Activated CD4-positive, alpha-beta memory T cell treated with anti-CD3 and anti-CD28 coated beads for 36 hours (primary cell): ENCODE measurements around the gene SLC12A9. TPM values are rescaled to one million over a fixed set of nuclear protein-coding genes. Genes with fewer than 3 reads are reported as not detected.

Experiments used
- CTCF ChIA-PET: fragments of 350-600 bp; sonication (Branson Sonifier 250); formaldehyde crosslinking; loops from one replicate; lab custom pipeline; 2021; ENCODE audit warnings: antibody characterized with exemption, inconsistent platforms; lab: Charles Lee
- POLR2A ChIA-PET: fragments of 350-600 bp; sonication (Branson Sonifier 250); formaldehyde crosslinking; loops from one replicate; lab custom pipeline; 2021; ENCODE audit warnings: antibody characterized with exemption; lab: Charles Lee
- DNase-seq: peaks from one replicate; pipeline ENCODE4 v3.0.0-alpha.2; 2020
- H3K27ac Mint-ChIP-seq: one replicate; pipeline ENCODE4 v1.8.0; 2021; ENCODE audit warnings: mixed read lengths
- H3K27me3 Mint-ChIP-seq: one replicate; pipeline ENCODE4 v1.8.0; 2021; ENCODE audit warnings: mixed read lengths
- H3K36me3 Mint-ChIP-seq: one replicate; pipeline ENCODE4 v1.8.0; 2021; ENCODE audit warnings: mixed read lengths
- H3K4me1 Mint-ChIP-seq: one replicate; pipeline ENCODE4 v1.8.0; 2021; ENCODE audit warnings: low read depth, mixed read lengths
- H3K4me3 Mint-ChIP-seq: one replicate; pipeline ENCODE4 v1.8.0; 2021; ENCODE audit warnings: mild to moderate bottlenecking, mixed read lengths
- H3K9me3 Mint-ChIP-seq: one replicate; pipeline ENCODE4 v1.8.0; 2021; ENCODE audit warnings: mixed read lengths
- intact Hi-C: fragments of 100-400 bp; cut with micrococcal nuclease; formaldehyde crosslinking; loops from one replicate; pipeline ENCODE4 v1.15.1; 2023
- total RNA-seq, 2 experiments: library from RNA; stranded (reverse); gene quantifications; one replicate each; pipeline ENCODE4 v1.2.3, GENCODE V29; 2021

Gene SLC12A9
- total RNA-seq, 2 experiments from 2014 or later = 17.8 to 18.5 TPM

DNA sequence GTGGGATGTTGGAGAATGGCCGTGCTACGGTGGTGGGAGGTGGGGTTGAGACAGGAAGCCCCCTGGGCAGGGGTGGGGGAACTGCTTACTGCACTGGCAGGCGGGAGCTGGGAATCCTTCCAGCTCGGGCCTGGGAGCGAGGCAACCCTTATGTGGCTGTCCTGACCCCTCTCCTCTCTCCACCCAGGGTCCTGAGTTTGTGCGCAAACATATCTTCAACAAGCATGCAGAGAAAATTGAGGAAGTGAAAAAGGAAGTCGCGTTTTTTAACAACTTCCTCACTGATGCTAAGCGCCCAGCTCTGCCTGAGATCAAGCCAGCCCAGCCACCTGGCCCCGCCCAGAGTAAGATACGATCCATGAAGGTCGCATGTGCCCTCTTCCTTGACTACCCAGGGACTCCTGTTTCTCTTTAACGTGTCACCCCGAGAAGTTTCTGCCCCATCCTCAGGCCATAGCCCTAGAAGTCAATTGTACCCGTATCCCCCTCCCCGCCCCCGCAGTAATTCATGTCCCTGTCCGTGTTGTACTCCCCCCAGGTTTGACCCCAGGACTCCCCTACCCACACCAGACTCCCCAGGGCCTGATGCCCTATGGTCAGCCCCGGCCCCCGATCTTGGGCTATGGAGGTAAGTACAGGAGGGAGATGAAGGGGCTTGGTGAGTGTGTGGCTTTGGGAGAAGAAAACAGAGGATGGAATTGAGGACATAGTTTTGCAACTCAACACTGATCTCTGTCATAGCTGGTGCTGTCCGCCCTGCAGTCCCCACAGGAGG is 35.2 kb downstream of the SLC12A9 start:
- intact Hi-C loops = loop anchor here (5.0 kb wide), 1 partner anchor 285 kb away; no protein-coding TSS in a partner anchor
- no peaks in the 10 kb centered on the region for H3K9me3 Mint-ChIP-seq
- H3K4me3 Mint-ChIP-seq = peak overlapping the region; percentile 79
- H3K27me3 Mint-ChIP-seq = peaks cover 14% of the 10 kb centered on the region
- peak; percentile 73 for DNase-seq
- peaks cover 57% of the 10 kb centered on the region for H3K4me1 Mint-ChIP-seq
- CTCF ChIA-PET = interaction anchor here (0.8 to 3.1 kb wide), 11 partner anchors 8 to 356 kb away, joined by 3 to 19 read pairs (median 4); partner anchors contain the start of genes ACHE, POP7, SLC12A9 and SRRT
- peak overlapping the region; percentile 84 for H3K27ac Mint-ChIP-seq
- POLR2A ChIA-PET = interaction anchor here (0.9 to 6.2 kb wide), 3 partner anchors 12 to 36 kb away, joined by 3 to 107 read pairs (median 4); partner anchors contain the start of genes SLC12A9 and SRRT
- peaks cover 51% of the 10 kb centered on the region for H3K36me3 Mint-ChIP-seq

DNA sequence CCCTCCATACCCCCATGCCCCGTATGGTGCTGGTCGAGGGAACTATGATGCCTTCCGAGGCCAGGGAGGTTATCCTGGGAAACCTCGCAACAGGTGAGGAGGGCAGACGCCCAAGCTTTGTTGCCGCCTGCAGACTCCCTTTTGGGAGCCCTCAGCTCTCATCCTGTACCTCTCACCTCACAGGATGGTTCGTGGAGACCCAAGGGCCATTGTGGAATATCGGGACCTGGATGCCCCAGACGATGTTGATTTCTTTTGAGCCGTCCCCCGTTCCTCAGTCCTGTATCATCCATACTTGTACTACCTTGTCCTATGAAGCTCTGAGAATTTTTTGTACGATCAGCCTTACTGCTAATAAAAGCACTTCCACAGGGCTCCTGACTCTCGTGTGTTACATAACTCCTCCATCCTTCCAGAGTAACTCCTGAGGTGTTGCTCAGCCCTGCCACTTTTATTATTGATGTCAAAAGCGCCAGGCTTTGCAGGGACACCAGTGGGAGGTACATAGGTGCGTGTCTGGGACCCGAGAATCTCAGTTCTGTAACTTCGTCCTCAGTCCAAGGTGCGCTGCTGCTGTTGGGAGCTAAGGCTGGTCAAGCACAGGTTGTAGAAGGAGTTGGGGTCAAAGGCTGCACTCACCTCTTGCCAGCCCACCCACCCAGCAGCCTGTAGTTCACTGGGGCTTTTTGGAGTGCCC is 35.9 kb downstream of the SLC12A9 start:
- H3K4me3 Mint-ChIP-seq = peak overlapping the region; percentile 79
- DNase-seq = no peak
- peak overlapping the region; percentile 84 for H3K27ac Mint-ChIP-seq
- ChIA-PET CTCF (interaction anchor here (0.8 to 3.1 kb wide), 8 partner anchors 11 to 356 kb away, joined by 3 to 19 read pairs (median 4); partner anchors contain the start of genes POP7, SLC12A9, SRRT and TRIM56), POLR2A (interaction anchor here (1.4 to 6.2 kb wide), 2 partner anchors 13 to 329 kb away, joined by 3 to 107 read pairs; partner anchors contain the start of genes PLOD3 and SRRT)
- H3K36me3 Mint-ChIP-seq = peaks cover 46% of the 10 kb centered on the region
- peaks cover 18% of the 10 kb centered on the region for H3K27me3 Mint-ChIP-seq
- intact Hi-C loops = loop anchor here (5.0 kb wide), 1 partner anchor 284 kb away; no protein-coding TSS in a partner anchor
- peaks cover 53% of the 10 kb centered on the region for H3K4me1 Mint-ChIP-seq
- H3K9me3 Mint-ChIP-seq = no peaks in the 10 kb centered on the region

DNA sequence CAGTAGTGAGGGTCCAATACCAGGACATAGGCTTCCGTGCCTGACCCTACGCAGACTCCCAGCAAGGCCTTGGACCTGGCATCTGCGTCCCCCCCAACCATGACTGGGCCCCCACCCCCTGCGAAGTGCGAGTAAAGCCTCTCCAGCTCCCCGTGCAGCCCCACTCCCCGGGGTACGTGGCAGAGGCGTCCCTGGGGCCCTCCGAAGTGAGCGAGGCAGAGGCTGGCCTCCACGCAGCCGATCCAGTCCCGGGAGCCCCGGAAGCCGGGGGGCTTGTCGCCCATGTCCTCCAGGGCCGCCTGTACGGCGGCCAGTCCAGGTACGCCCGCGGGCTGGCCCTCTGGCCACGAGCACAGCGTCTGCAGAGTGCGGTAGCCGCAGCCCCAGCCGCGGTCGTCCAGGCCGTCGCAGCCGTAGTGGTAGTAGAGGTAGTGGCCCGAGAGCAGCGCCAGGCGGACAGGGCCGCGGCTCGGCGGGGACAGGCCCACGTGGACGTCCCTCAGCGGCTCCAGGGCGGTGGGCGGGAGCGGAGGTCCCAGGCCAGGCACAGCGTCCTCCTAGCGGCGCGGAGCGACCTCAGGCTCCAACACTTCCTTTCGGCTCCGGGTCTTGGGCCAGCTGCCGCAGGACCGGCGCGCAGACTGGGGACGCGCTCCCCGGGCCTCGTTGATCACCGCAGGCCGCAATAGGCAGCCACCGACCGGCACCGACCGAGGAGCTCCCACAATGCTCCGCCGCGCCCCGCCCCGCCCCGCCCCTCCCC is 36.7 kb downstream of the SLC12A9 start, which contains the start of gene UFSP1:
Gene UFSP1 (minus strand): TSS at position 728 of the 763 bp plus-strand sequence. CDS start 444 bp downstream, at position 284.
- peak within 1 kb of the TSS; percentile 84 for H3K27ac Mint-ChIP-seq
- no peak for DNase-seq
- peaks cover 49% of the 10 kb centered on the region for H3K4me1 Mint-ChIP-seq
- H3K27me3 Mint-ChIP-seq = peaks cover 19% of the 10 kb centered on the region
- POLR2A ChIA-PET = interaction anchor here (0.6 to 6.2 kb wide), 8 partner anchors 13 to 355 kb away, joined by 3 to 107 read pairs (median 4); partner anchors contain the start of genes FIS1, GNB2, PLOD3 and POP7
- H3K4me3 Mint-ChIP-seq = peak within 1 kb of the TSS; percentile 79
- peaks cover 40% of the 10 kb centered on the region for H3K36me3 Mint-ChIP-seq
- intact Hi-C loops = loop anchor here (1.0 to 5.0 kb wide), 2 partner anchors 14 to 283 kb away; partner anchors contain the start of gene SRRT
- no peaks in the 10 kb centered on the region for H3K9me3 Mint-ChIP-seq
- CTCF ChIA-PET = interaction anchor here (0.6 to 3.1 kb wide), 15 partner anchors 9 to 355 kb away, joined by 3 to 19 read pairs (median 5); partner anchors contain the start of genes POP7, SLC12A9, SRRT and TRIM56

DNA sequence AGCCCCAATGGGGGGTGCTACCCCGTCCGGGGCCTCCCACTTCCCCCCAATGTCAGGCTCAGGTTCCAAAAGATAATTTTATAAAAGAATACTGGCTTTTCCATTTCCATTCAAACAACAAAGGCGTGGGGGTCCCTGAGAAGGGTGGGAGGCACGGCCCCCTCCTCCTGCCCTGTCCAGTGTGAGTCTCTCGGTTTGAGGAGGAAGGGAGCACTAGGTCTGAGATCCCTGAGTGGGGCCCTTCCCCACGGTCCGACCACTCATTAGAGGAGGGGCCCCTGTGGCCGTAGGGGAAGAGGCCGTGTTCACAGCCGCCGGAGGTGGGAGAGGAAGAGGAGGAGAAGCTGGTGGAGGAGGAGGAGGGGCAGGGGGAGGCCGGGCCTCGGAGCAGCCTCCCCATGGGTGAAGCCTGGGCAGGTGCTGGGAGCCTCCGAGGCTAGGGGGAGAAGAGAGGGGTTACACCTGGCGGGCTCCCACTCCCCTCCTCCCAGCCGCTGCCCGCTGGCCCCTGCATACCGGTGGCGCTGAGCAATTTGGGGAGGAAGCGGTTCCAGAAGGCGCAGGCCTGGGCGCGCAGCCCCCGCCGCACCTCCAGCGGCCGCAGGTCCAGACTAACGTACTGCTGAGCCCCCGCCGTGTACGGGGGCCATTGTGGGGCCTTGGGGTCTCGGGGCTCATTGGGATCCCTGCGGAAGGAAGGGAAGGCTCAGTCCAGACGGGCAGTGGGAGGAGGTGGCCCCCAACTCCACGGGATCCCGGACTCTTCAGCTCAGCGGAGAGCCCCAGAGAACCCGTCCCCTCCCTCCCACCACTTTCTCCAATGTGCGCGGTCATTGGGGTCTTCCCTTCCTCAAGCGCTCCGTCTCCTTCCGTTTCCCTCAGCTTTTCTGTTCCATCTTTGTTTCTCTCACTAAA is 38.4 kb downstream of the SLC12A9 start:
- Mint-ChIP-seq H3K4me3 (peak overlapping the region; percentile 79), H3K36me3 (peaks cover 27% of the 10 kb centered on the region), H3K9me3 (no peaks in the 10 kb centered on the region), H3K4me1 (peaks cover 39% of the 10 kb centered on the region), H3K27ac (no peak overlapping the region), H3K27me3 (peaks cover 21% of the 10 kb centered on the region)
- intact Hi-C loops = no loop called here
- POLR2A ChIA-PET = interaction anchor here (0.6 to 6.2 kb wide), 2 partner anchors 15 to 59 kb away, joined by 3 to 107 read pairs; partner anchors contain the start of gene SRRT
- CTCF ChIA-PET = interaction anchor here (0.7 to 3.1 kb wide), 7 partner anchors 7 to 253 kb away, joined by 3 to 19 read pairs (median 7); partner anchors contain the start of genes SLC12A9 and TRIM56
- no peak for DNase-seq

DNA sequence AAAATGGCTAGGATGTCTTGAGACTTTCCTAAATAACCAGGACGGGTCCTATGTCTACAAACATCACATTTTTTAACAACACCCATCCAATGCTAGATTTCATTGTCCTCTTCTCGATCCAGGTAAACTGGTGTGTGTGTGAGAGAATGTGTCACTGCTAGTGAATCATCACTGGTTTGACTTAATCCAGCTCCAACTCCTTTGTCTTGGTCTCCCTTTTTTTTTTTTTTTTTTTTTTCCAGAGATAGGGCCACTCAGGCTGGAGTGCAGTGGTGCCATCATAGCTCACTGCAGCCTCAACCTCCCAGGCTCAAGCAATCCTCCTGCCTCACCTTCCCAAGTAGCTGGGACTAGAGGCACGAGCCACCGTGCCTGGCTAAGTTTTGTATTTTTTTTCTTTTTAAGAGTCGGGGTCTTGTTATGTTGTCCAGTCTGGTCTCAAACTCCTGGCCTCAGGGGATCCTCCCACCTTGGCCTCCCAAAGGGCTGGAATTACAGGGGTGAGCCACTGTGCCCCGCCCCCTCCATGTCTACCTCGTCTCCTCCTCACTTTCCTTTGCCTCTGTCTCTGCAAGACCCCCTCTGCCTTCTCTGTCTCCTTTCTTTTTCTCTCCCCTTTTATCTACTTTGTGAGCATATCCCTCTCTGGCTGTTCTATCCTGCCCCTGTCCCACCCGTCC is 39.2 kb downstream of the SLC12A9 start:
- H3K27ac Mint-ChIP-seq = no peak overlapping the region
- POLR2A ChIA-PET = no interaction called here
- intact Hi-C loops = no loop called here

DNA sequence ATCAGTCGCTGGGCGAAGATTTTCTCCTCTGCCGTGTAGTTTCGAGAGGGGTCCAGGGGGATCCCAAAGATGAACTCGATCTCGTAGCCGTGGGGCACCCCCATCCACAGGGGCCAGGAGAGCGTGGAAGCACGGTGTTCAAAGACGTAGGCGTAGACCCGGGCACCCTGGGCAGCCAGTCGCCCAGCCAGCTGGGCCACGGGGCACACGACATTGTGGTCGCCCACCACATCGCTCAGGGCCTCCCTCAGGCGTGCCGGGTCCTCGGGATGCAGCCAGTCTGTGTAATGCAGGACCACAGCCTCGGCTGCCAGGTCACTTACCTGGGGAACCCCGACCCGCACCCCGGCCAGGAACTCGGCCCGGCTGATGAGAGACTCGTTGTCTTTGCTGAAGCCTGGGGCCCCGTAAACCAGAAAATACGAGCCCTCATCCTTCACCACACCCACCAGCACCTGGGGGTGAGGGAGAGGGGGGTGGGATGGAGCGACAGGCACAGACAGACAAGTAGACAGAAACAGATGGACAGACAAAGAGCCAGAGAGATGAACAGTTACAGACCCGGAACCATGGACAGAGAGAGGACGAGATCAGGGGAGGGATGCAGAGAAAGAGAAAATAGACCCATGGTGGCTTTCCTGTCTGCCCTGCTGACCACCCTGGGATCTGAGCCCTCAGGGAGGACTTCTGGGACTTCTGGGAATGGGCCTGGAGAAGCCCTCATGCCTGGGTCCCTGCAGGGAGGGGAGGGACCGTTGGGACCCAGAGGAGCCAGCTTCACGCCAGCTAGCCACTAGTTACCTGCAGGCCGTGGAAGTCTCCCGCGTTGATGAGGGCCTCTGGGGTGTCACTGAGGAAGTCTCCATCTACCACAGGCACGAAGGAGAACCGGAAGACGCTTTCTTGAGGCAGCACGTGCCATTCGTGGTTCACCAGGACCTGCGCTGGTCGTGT is 40.1 kb downstream of the SLC12A9 start:
- ChIA-PET POLR2A (no interaction called here), CTCF (interaction anchor here (1.0 to 3.1 kb wide), 2 partner anchors 167 to 185 kb away, joined by 5 to 13 read pairs; no protein-coding TSS in a partner anchor)
- Mint-ChIP-seq H3K9me3 (no peaks in the 10 kb centered on the region), H3K4me1 (peaks cover 29% of the 10 kb centered on the region), H3K27me3 (peaks cover 31% of the 10 kb centered on the region), H3K4me3 (no peak overlapping the region), H3K27ac (no peak overlapping the region), H3K36me3 (peaks cover 11% of the 10 kb centered on the region)
- no peak for DNase-seq
- intact Hi-C loops = no loop called here

More for the DNA sequence above, 39.2 kb downstream of the SLC12A9 start:
- CTCF ChIA-PET = interaction anchor here (0.7 to 2.7 kb wide), 2 partner anchors 18 to 167 kb away, joined by 3 to 16 read pairs; no protein-coding TSS in a partner anchor
- no peak for DNase-seq
- Mint-ChIP-seq H3K27me3 (peaks cover 27% of the 10 kb centered on the region), H3K4me3 (peak overlapping the region; percentile 57), H3K9me3 (no peaks in the 10 kb centered on the region), H3K36me3 (peaks cover 20% of the 10 kb centered on the region), H3K4me1 (peaks cover 38% of the 10 kb centered on the region)

DNA sequence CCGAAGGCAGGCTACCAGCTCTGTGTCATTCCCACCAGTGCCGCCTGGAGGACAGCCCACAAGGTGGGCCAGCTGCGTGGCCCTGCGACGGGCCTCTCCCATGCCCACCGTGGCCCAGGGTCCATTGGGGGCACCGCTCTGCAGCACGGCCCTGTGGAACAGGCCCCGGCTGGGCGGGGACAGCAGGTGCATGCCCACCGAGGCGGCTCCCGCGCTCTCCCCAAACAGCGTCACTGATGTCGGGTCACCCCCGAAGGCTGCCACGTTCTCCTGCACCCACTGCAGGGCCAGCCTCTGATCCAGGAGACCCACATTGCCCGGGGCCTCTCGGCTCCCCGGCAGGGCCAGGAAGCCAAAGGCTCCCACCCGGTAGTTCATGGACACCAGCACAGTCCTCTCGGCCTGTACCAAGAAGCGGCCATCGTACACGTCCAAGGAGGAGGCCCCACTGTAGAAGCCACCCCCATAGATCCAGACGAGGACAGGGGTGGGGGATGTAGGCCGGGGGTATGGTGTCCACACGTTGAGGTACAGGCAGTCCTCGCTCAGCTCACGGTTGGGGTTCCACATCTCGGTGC is 40.9 kb downstream of the SLC12A9 start:
- intact Hi-C loops = no loop called here
- CTCF ChIA-PET = interaction anchor here (1.0 to 3.1 kb wide), 4 partner anchors 34 to 184 kb away, joined by 3 to 17 read pairs (median 9); no protein-coding TSS in a partner anchor
- H3K27ac Mint-ChIP-seq = no peak overlapping the region
- peaks cover 4% of the 10 kb centered on the region for H3K36me3 Mint-ChIP-seq
- DNase-seq = no peak
- peaks cover 37% of the 10 kb centered on the region for H3K27me3 Mint-ChIP-seq
- POLR2A ChIA-PET = no interaction called here
- H3K9me3 Mint-ChIP-seq = no peaks in the 10 kb centered on the region
- H3K4me3 Mint-ChIP-seq = no peak overlapping the region
- H3K4me1 Mint-ChIP-seq = peaks cover 21% of the 10 kb centered on the region

DNA sequence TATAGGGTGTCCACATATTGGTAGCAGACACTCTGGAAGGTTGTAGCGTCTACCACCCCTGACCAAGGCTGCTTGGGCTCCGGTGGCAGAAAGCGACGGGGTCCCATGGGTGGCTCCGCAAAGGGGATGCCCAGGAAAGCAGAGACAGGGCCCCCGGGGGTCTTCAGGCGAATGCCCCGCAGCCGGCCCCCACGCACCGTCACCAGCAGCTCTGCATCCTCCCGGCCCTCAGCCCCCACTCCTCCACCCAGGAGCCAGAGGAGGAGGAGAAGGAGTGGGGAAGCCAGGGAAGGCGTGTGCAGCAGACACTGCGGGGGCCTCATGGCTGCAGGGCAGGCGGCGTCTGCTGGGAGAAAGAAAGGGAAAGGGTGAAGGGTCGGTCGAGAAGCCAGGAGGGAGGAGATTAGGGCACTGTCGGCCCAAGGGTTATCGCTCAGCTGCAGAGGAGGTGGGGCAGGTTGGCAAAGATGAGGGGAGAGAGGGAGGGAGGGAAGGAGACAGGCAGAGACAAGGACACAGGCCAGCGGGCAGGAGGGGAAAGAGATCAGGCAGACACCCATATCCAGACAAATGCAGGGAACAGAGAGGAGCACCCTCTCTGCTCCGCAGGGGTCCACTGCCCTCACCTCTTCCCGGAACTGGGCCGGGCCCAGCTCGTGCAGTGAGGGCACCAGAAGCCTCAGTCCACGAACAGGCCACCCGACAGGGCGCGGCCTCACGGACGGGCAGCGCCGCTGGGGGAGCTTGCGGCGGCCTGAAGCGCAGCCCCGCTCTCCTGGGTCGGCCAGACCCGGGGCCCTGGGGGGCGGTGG is 41.6 kb downstream of the SLC12A9 start:
- intact Hi-C loops = loop anchor here (2.0 kb wide), 1 partner anchor 165 kb away; no protein-coding TSS in a partner anchor
- Mint-ChIP-seq H3K4me1 (peaks cover 18% of the 10 kb centered on the region), H3K27me3 (peaks cover 37% of the 10 kb centered on the region), H3K9me3 (no peaks in the 10 kb centered on the region), H3K4me3 (no peak overlapping the region), H3K27ac (no peak overlapping the region), H3K36me3 (no peaks in the 10 kb centered on the region)
- POLR2A ChIA-PET = interaction anchor here (1.4 kb wide), 1 partner anchor 19 kb away, joined by 4 read pairs; the partner anchor contains the start of gene SRRT
- no peak for DNase-seq
- CTCF ChIA-PET = interaction anchor here (0.9 to 3.1 kb wide), 15 partner anchors 17 to 389 kb away, joined by 3 to 17 read pairs (median 6); partner anchors contain the start of genes SRRT and TRIM56
